Activated CD8-positive, alpha-beta T cell treated with anti-CD3 and anti-CD28 coated beads for 36 hours (primary cell): ENCODE results near the gene FHAD1. TPM values are rescaled to one million over a fixed set of nuclear protein-coding genes. Genes with fewer than 3 reads are reported as not detected.

Experiments used
- ATAC-seq: fragments of 200-7000 bp; cut with Tn5 transposase; one replicate; pipeline ENCODE4 v1.10.0; 2021; ENCODE audit warnings: mild to moderate bottlenecking, moderate library complexity
- CTCF ChIA-PET: fragments of 350-600 bp; sonication (Branson Sonifier 250); formaldehyde crosslinking; loops from one replicate; lab custom pipeline; 2021; ENCODE audit warnings: antibody characterized with exemption; lab: Charles Lee
- POLR2A ChIA-PET: fragments of 350-600 bp; sonication (Branson Sonifier 250); formaldehyde crosslinking; loops from one replicate; lab custom pipeline; 2021; ENCODE audit warnings: antibody characterized with exemption; lab: Charles Lee
- DNase-seq: peaks from one replicate; pipeline ENCODE4 v3.0.0-alpha.2; 2020
- H3K27ac Mint-ChIP-seq: one replicate; pipeline ENCODE4 v1.8.0; 2021; ENCODE audit warnings: mild to moderate bottlenecking, mixed read lengths
- H3K27me3 Mint-ChIP-seq: one replicate; pipeline ENCODE4 v1.8.0; 2021; ENCODE audit warnings: mixed read lengths
- H3K36me3 Mint-ChIP-seq: one replicate; pipeline ENCODE4 v1.8.0; 2021; ENCODE audit warnings: low read depth, mixed read lengths
- H3K4me1 Mint-ChIP-seq: one replicate; pipeline ENCODE4 v1.8.0; 2021; ENCODE audit warnings: low read depth, mixed read lengths
- H3K4me3 Mint-ChIP-seq: one replicate; pipeline ENCODE4 v1.8.0; 2021; ENCODE audit warnings: mild to moderate bottlenecking, moderate library complexity, mixed read lengths
- H3K9me3 Mint-ChIP-seq: one replicate; pipeline ENCODE4 v1.8.0; 2021; ENCODE audit warnings: mixed read lengths
- CTCF ChIP-seq: fragments of 200-600 bp; IDR thresholded peaks from one replicate; pipeline ENCODE4 v1.8.0; 2022; ENCODE audit warnings: antibody characterized with exemption, mild to moderate bottlenecking
- intact Hi-C: fragments of 100-400 bp; cut with micrococcal nuclease; formaldehyde crosslinking; loops from one replicate; pipeline ENCODE4 v1.10.0; 2022
- total RNA-seq, 2 experiments: library from RNA; stranded (reverse); gene quantifications; one replicate each; pipeline ENCODE4 v1.2.3, GENCODE V29; 2021

FHAD1 gene
- total RNA-seq, 2 experiments from 2014 or later: 0.07 to 0.16 TPM

GRCh38 chr1:15344800-15345704 lies 98.0 kb downstream of the FHAD1 start:
- intact Hi-C loops: no loop called here
- Mint-ChIP-seq H3K36me3 (no peaks in the 10 kb centered on the region), H3K27me3 (peaks cover 24% of the 10 kb centered on the region)

GRCh38 chr1:15345705-15346345 lies 98.8 kb downstream of the FHAD1 start:
- H3K27me3 Mint-ChIP-seq: peaks cover 24% of the 10 kb centered on the region

More at GRCh38 chr1:15344800-15345704, 98.0 kb downstream of the FHAD1 start:
- Mint-ChIP-seq H3K9me3 (no peaks in the 10 kb centered on the region), H3K4me1 (peaks cover 49% of the 10 kb centered on the region), H3K27ac (peak overlapping the region; percentile 16), H3K4me3 (no peak overlapping the region)
- ChIA-PET POLR2A (no interaction called here), CTCF (no interaction called here)
- DNase-seq (no peak), ATAC-seq (no peak)
- TF ChIP-seq CTCF: no peak

GRCh38 chr1:15346346-15347030 lies 99.5 kb downstream of the FHAD1 start:
- ChIA-PET POLR2A (no interaction called here), CTCF (interaction anchor here (0.9 kb wide), 1 partner anchor 85 kb away, joined by 3 read pairs; no protein-coding TSS in a partner anchor)
- DNase-seq (no peak), ATAC-seq (no peak)
- Mint-ChIP-seq H3K27me3 (peaks cover 24% of the 10 kb centered on the region), H3K36me3 (no peaks in the 10 kb centered on the region), H3K4me1 (peaks cover 48% of the 10 kb centered on the region), H3K9me3 (no peaks in the 10 kb centered on the region), H3K4me3 (no peak overlapping the region), H3K27ac (peak overlapping the region; percentile 34)
- intact Hi-C loops: no loop called here
- TF ChIP-seq CTCF: no peak

More at GRCh38 chr1:15345705-15346345, 98.8 kb downstream of the FHAD1 start:
- ChIA-PET CTCF (no interaction called here), POLR2A (no interaction called here)
- H3K4me1 Mint-ChIP-seq: peaks cover 49% of the 10 kb centered on the region
- peak; percentile 83 for DNase-seq
- H3K27ac Mint-ChIP-seq: peak overlapping the region; percentile 62
- H3K36me3 Mint-ChIP-seq: no peaks in the 10 kb centered on the region
- no peak for TF ChIP-seq CTCF
- peak; percentile 94 for ATAC-seq
- intact Hi-C loops: no loop called here
- H3K9me3 Mint-ChIP-seq: no peaks in the 10 kb centered on the region
- peak overlapping the region; percentile 4 for H3K4me3 Mint-ChIP-seq

- Mint-ChIP-seq H3K4me1 (peaks cover 49% of the 10 kb centered on the region), H3K4me3 (no peak overlapping the region), H3K27ac (peak overlapping the region; percentile 34), H3K9me3 (no peaks in the 10 kb centered on the region), H3K27me3 (peaks cover 23% of the 10 kb centered on the region), H3K36me3 (no peaks in the 10 kb centered on the region)
- ATAC-seq (peak; percentile 64), DNase-seq (peak; percentile 70)
- TF ChIP-seq CTCF: no peak
- intact Hi-C loops: no loop called here
- ChIA-PET POLR2A (no interaction called here), CTCF (interaction anchor here (0.9 kb wide), 1 partner anchor 85 kb away, joined by 3 read pairs; no protein-coding TSS in a partner anchor)
Observed at GRCh38 chr1:15347182-15347581, 100.2 kb downstream of the FHAD1 start.
